GM12878 (cell line): ENCODE data around the gene LYRM4.

ENCODE experiments used
- CTCF ChIP-seq, 3 experiments: IDR thresholded peaks in 2 of 3; conservative IDR thresholded peaks in 1 of 3; 2 replicates each; pipeline ENCODE4 v1.5.1; 2011; ENCODE audit warnings: low read depth in 3 of 3, low read length in 3 of 3, mild to moderate bottlenecking in 3 of 3, control low read depth in 2 of 3, moderate library complexity in 2 of 3, inconsistent platforms in 1 of 3, mixed read lengths in 1 of 3; ENCODE audit not compliant: control insufficient read depth in 2 of 3, insufficient read depth in 1 of 3; ENCODE audit errors: extremely low read depth in 1 of 3
- REST ChIP-seq: IDR thresholded peaks from 2 replicates; pipeline ENCODE4 v1.6.1; 2012; ENCODE audit warnings: mild to moderate bottlenecking, low read depth, low read length
- ZBTB40 ChIP-seq: fragments of 450-650 bp; IDR thresholded peaks from 2 replicates; pipeline ENCODE4 v1.6.1; 2016; ENCODE audit warnings: mild to moderate bottlenecking, moderate library complexity, borderline replicate concordance

GRCh38 chr6:5260111-5260620, 584 bp downstream of the LYRM4 start:
- TF ChIP-seq REST (no peak), ZBTB40 (no peak), CTCF (IDR thresholded peaks at IDR 0.05 in 2 of 3, conservative IDR thresholded peaks at IDR 0.05 in 1 of 3; ENCODE audit: control insufficient read depth in 2 of 3, extremely low read depth in 1 of 3, insufficient read depth in 1 of 3, low read depth in 3 of 3, low read length in 3 of 3) (no peak)
